ENCODE measurements around the gene PREX1. TPM values are rescaled to one million over a fixed set of nuclear protein-coding genes. Genes with fewer than 3 reads are reported as not detected.

The PREX1 gene
- total and polyA plus RNA-seq, 2 of the 4 experiments (the other 2 are of a cell fraction): 0.67 to 0.72 TPM

DNA sequence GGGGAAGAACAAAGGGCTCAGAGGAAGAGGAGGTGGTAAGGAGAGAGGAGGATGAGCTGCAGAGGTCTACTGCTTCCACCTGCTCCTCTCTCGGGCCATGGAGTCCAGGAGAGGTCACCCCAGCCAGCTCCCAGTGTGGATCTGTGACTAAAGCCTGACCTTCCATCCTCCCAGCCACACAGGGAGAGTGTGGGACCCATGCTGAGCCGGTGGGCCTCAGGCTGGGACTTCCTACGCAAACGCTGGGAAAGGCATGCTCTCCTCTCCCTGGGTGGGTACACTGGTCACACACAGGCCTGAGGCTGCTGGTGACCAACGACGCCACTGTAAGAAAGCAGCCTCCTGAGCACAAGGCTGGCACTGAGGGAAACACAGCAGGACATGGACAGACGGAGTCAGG is 111.3 kb downstream of the PREX1 start:
- Histone ChIP-seq H3K23ac (ENCODE audit: low read depth, low read length) (no peak overlapping the region), H3K18ac (ENCODE audit: low read depth, low read length) (no peak overlapping the region), H3K14ac (replicated peaks; ENCODE audit: low read depth, low read length) (no peak overlapping the region), H2BK5ac (ENCODE audit: low read depth, low read length, poor library complexity, severe bottlenecking) (no peak overlapping the region), H2BK120ac (ENCODE audit: low read depth, low read length) (no peak overlapping the region), H4K91ac (ENCODE audit: insufficient read depth, low read depth, low read length) (no peak overlapping the region), H3K27me3 (ENCODE audit: control insufficient read depth, insufficient read depth, low read length) (peaks cover 4% of the 10 kb centered on the region), H3K79me1 (ENCODE audit: low read depth in 1 of 2, low read length in 2 of 2) (no peaks in the 10 kb centered on the region), H4K8ac (ENCODE audit: low read depth in 2 of 2, low read length in 2 of 2) (no peak overlapping the region), H3K4me1 (ENCODE audit: control insufficient read depth, insufficient read depth, low read length) (no peaks in the 10 kb centered on the region), H3K4me3 (ENCODE audit: insufficient read depth, low read depth, low read length) (no peak overlapping the region), H3K56ac (ENCODE audit: extremely low read depth, insufficient read depth, low read length) (no peak overlapping the region), H3K9ac (ENCODE audit: low read depth, low read length) (no peak overlapping the region), H3K4me2 (ENCODE audit: low read depth, low read length) (no peak overlapping the region), H4K5ac (ENCODE audit: low read depth, low read length) (no peak overlapping the region), H2AK9ac (replicated peaks; ENCODE audit: low read depth, low read length, poor library complexity) (peak overlapping the region; percentile 30), H3K4ac (ENCODE audit: low read depth, low read length) (no peak overlapping the region), H2AFZ (replicated peaks; ENCODE audit: low read length, poor library complexity) (no peak overlapping the region), H2AK5ac (ENCODE audit: low read depth, low read length) (no peak overlapping the region), H3K9me1 (ENCODE audit: insufficient read depth, low read length) (no peaks in the 10 kb centered on the region), H3K27ac (ENCODE audit: insufficient read depth, low read length) (no peak overlapping the region), H4K20me1 (ENCODE audit: insufficient read depth, low read length) (no peaks in the 10 kb centered on the region), H2BK20ac (ENCODE audit: low read depth, low read length) (no peak overlapping the region), H2BK15ac (ENCODE audit: low read depth, low read length) (no peak overlapping the region), H3K9me3 (ENCODE audit: control insufficient read depth, insufficient read depth, low read length) (no peaks in the 10 kb centered on the region), H3K36me3 (ENCODE audit: control insufficient read depth, insufficient read depth, low read length) (no peaks in the 10 kb centered on the region)
- POLR2A ChIA-PET (ENCODE audit: unreplicated experiment): no interaction called here
- intact Hi-C loops (cut with micrococcal nuclease): no loop called here
- ATAC-seq (ENCODE audit: low read depth) (no peak), DNase-seq (no peak)
- TF ChIP-seq FOS (IDR thresholded peaks at IDR 0.05; ENCODE audit: low read depth, low read length) (no peak), MXI1 (IDR thresholded peaks at IDR 0.05; ENCODE audit: borderline replicate concordance, low read depth, low read length) (no peak), RFX5 (IDR thresholded peaks at IDR 0.05; ENCODE audit: low read depth, low read length) (no peak), POLR2A (IDR thresholded peaks at IDR 0.05; ENCODE audit: low read depth, low read length) (no peak), CHD1 (IDR thresholded peaks at IDR 0.05; ENCODE audit: low read depth, low read length) (no peak), BHLHE40 (IDR thresholded peaks at IDR 0.05; ENCODE audit: low read depth, low read length) (no peak), MAFK (IDR thresholded peaks at IDR 0.05; ENCODE audit: low read depth, low read length) (no peak), SMC3 (IDR thresholded peaks at IDR 0.05; ENCODE audit: low read depth, low read length) (no peak), RAD21 (IDR thresholded peaks at IDR 0.05; ENCODE audit: low read length) (no peak), CEBPB (IDR thresholded peaks at IDR 0.05; ENCODE audit: low read depth, low read length) (no peak), NFE2L2 (IDR thresholded peaks at IDR 0.05; ENCODE audit: low read depth, low read length) (no peak), RCOR1 (IDR thresholded peaks at IDR 0.05; ENCODE audit: insufficient replicate concordance, low read length) (no peak)
- TF ChIP-seq, protein P1, sequence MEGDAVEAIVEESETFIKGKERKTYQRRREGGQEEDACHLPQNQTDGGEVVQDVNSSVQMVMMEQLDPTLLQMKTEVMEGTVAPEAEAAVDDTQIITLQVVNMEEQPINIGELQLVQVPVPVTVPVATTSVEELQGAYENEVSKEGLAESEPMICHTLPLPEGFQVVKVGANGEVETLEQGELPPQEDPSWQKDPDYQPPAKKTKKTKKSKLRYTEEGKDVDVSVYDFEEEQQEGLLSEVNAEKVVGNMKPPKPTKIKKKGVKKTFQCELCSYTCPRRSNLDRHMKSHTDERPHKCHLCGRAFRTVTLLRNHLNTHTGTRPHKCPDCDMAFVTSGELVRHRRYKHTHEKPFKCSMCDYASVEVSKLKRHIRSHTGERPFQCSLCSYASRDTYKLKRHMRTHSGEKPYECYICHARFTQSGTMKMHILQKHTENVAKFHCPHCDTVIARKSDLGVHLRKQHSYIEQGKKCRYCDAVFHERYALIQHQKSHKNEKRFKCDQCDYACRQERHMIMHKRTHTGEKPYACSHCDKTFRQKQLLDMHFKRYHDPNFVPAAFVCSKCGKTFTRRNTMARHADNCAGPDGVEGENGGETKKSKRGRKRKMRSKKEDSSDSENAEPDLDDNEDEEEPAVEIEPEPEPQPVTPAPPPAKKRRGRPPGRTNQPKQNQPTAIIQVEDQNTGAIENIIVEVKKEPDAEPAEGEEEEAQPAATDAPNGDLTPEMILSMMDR (conservative IDR thresholded peaks at IDR 0.05; ENCODE audit: low read depth, low read length): no peak
- TF ChIP-seq, protein P2, sequence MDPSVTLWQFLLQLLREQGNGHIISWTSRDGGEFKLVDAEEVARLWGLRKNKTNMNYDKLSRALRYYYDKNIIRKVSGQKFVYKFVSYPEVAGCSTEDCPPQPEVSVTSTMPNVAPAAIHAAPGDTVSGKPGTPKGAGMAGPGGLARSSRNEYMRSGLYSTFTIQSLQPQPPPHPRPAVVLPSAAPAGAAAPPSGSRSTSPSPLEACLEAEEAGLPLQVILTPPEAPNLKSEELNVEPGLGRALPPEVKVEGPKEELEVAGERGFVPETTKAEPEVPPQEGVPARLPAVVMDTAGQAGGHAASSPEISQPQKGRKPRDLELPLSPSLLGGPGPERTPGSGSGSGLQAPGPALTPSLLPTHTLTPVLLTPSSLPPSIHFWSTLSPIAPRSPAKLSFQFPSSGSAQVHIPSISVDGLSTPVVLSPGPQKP (IDR thresholded peaks at IDR 0.05; ENCODE audit: borderline replicate concordance, low read depth, low read length): no peak
- TF ChIP-seq, protein P3, sequence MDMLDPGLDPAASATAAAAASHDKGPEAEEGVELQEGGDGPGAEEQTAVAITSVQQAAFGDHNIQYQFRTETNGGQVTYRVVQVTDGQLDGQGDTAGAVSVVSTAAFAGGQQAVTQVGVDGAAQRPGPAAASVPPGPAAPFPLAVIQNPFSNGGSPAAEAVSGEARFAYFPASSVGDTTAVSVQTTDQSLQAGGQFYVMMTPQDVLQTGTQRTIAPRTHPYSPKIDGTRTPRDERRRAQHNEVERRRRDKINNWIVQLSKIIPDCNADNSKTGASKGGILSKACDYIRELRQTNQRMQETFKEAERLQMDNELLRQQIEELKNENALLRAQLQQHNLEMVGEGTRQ (IDR thresholded peaks at IDR 0.05; ENCODE audit: low read depth, low read length): no peak
- in situ Hi-C loops (cut with MboI; ENCODE audit: low sequenced_read_pairs): no loop called here
- dilution Hi-C loops (cut with HindIII; ENCODE audit: low sequenced_read_pairs, unreplicated experiment): no loop called here
- 79% methylated on average over 4 of the region's 7 CpGs; no CpG with 5 or more reads in 1 of the 2 experiments for WGBS, 2 experiments (ENCODE audit: extremely low coverage in 2 of 2, insufficient read length in 1 of 2)
- CTCF ChIA-PET: no interaction called here
- BruUV-seq (replicated peaks): no TSS peak
